Measurements from ENCODE around the gene CDH4. TPM values are rescaled to one million over a fixed set of nuclear protein-coding genes. Genes with fewer than 3 reads are reported as not detected.

The CDH4 gene
- total RNA-seq, 2 donors from 2014 or later = 0.07 to 0.94 TPM

- Histone ChIP-seq H3K4me1 (peaks cover 0 to 8% of the 10 kb centered on the region in 2 donors), H3K27ac (no peak overlapping the region), H3K9me3 (no peaks in the 10 kb centered on the region), H3K4me3 (no peak overlapping the region), H3K27me3 (no peaks in the 10 kb centered on the region), H3K36me3 (no peaks in the 10 kb centered on the region)
- DNase-seq (ENCODE audit: low spot score) = no peak
- no peak for TF ChIP-seq CTCF (IDR thresholded peaks at IDR 0.05)
Observed at GRCh38 chr20:61625246-61625645, 373.2 kb downstream of the CDH4 start.

- no peak for DNase-seq (ENCODE audit: low spot score)
- Histone ChIP-seq H3K27me3 (no peaks in the 10 kb centered on the region), H3K36me3 (no peaks in the 10 kb centered on the region), H3K4me3 (no peak overlapping the region), H3K9me3 (no peaks in the 10 kb centered on the region), H3K27ac (no peak overlapping the region), H3K4me1 (peaks cover 0 to 8% of the 10 kb centered on the region in 2 donors)
- TF ChIP-seq CTCF (IDR thresholded peaks at IDR 0.05) = no peak
Observed at GRCh38 chr20:61626412-61626811, 374.4 kb downstream of the CDH4 start.

- peaks cover 0 to 8% of the 10 kb centered on the region in 2 donors for H3K4me1 ChIP-seq
- no peaks in the 10 kb centered on the region for H3K9me3 ChIP-seq
- no peaks in the 10 kb centered on the region for H3K27me3 ChIP-seq
- H3K27ac ChIP-seq = no peak overlapping the region
- no peak for TF ChIP-seq CTCF (IDR thresholded peaks at IDR 0.05)
- no peak for DNase-seq (ENCODE audit: low spot score)
- no peak overlapping the region for H3K4me3 ChIP-seq
- no peaks in the 10 kb centered on the region for H3K36me3 ChIP-seq
Observed at GRCh38 chr20:61627791-61628415, 375.8 kb downstream of the CDH4 start.

- DNase-seq (ENCODE audit: low spot score) = no peak
- no peaks in the 10 kb centered on the region for H3K36me3 ChIP-seq
- no peaks in the 10 kb centered on the region for H3K9me3 ChIP-seq
- no peak overlapping the region for H3K4me3 ChIP-seq
- H3K27ac ChIP-seq = no peak overlapping the region
- no peak for TF ChIP-seq CTCF (IDR thresholded peaks at IDR 0.05)
- H3K4me1 ChIP-seq = peaks cover 0 to 8% of the 10 kb centered on the region in 2 donors
- H3K27me3 ChIP-seq = no peaks in the 10 kb centered on the region
Observed at GRCh38 chr20:61628480-61628879, 376.4 kb downstream of the CDH4 start.

- H3K36me3 ChIP-seq = no peaks in the 10 kb centered on the region
- peaks cover 0 to 8% of the 10 kb centered on the region in 2 donors for H3K4me1 ChIP-seq
- TF ChIP-seq CTCF (IDR thresholded peaks at IDR 0.05) = no peak
- no peak for DNase-seq (ENCODE audit: low spot score)
- no peaks in the 10 kb centered on the region for H3K27me3 ChIP-seq
- H3K9me3 ChIP-seq = no peaks in the 10 kb centered on the region
- H3K4me3 ChIP-seq = no peak overlapping the region
- no peak overlapping the region for H3K27ac ChIP-seq
Observed at GRCh38 chr20:61628901-61629601, 377.0 kb downstream of the CDH4 start.
